GM21576 (cell line): ENCODE results near the gene KLHL29.

ENCODE experiments used
- ATAC-seq: cut with Tn5 transposase; IDR thresholded peaks from one replicate; pipeline ENCODE4 v1.9.1; 2021; ENCODE audit warnings: mild to moderate bottlenecking, moderate library complexity; ENCODE audit not compliant: unreplicated experiment

The KLHL29 gene

GRCh38 chr2:23507267-23508065 is 122.5 kb downstream of the KLHL29 start:
- no peak for ATAC-seq

GRCh38 chr2:23508066-23508390 is 123.0 kb downstream of the KLHL29 start:
- no peak for ATAC-seq

- no peak for ATAC-seq
Measured at GRCh38 chr2:23509103-23509502, 124.1 kb downstream of the KLHL29 start.

- no peak for ATAC-seq
Measured at GRCh38 chr2:23509596-23510292, 124.8 kb downstream of the KLHL29 start.

GRCh38 chr2:23510471-23510870 is 125.5 kb downstream of the KLHL29 start:
- no peak for ATAC-seq

GRCh38 chr2:23512778-23513177 is 127.8 kb downstream of the KLHL29 start:
- ATAC-seq: no peak

- no peak for ATAC-seq
Measured at GRCh38 chr2:23513245-23513871, 128.4 kb downstream of the KLHL29 start.

- no peak for ATAC-seq
Measured at GRCh38 chr2:23513872-23514793, 129.2 kb downstream of the KLHL29 start.

- ATAC-seq: no peak
Measured at GRCh38 chr2:23516520-23517256, 131.7 kb downstream of the KLHL29 start.

GRCh38 chr2:23518481-23519333 is 133.7 kb downstream of the KLHL29 start:
- no peak for ATAC-seq

- no peak for ATAC-seq
Measured at GRCh38 chr2:23519334-23519651, 134.3 kb downstream of the KLHL29 start.

- ATAC-seq: no peak
Measured at GRCh38 chr2:23520256-23520655, 135.3 kb downstream of the KLHL29 start.

GRCh38 chr2:23521060-23521459 is 136.1 kb downstream of the KLHL29 start:
- ATAC-seq: no peak

- ATAC-seq: no peak
Measured at GRCh38 chr2:23522726-23523372, 137.9 kb downstream of the KLHL29 start.

- ATAC-seq: no peak
Measured at GRCh38 chr2:23523373-23524260, 138.6 kb downstream of the KLHL29 start.

- ATAC-seq: no peak
Measured at GRCh38 chr2:23524261-23524706, 139.3 kb downstream of the KLHL29 start.

- ATAC-seq: no peak
Measured at GRCh38 chr2:23525137-23525765, 140.3 kb downstream of the KLHL29 start.
